ENCODE data around the gene NAV2.
A peak's percentile ranks its signal among the peaks of the same experiment; 100 is the strongest.

The NAV2 gene

DNA sequence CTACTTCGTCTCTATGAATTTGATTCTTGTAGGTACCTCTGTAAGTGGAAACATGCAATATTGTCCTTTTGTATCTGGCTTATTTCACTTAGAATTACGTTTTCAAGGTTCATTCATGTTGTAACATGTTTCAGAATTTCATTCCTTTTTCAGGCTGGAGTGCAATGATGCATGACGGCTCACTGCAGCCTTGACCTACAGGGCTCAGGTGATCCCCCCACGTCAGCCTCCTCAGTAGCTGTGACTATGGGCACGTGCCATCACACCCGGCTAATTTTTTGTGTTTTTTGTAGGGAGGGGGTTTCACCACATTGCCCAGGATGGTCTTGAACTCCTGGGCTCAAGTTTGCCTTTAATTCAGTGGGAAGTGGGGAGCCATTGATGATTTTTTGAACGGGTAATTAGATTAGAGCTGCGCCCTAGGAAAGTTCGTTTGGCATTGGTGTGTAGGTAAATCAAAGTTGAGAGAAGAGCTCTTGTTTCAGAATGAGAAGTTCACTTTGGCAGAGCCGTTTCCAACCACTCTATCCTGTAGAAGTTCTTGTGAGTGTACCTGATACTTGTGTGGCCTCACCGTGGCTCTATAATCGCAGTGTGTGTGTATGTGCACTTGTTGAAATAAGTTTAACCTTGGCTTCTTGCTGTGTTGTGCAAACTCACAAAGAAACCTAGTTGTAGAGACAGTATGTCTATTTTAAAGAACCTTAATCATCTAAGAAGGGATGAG lies 115.9 kb downstream of the NAV2 start:
- no peak overlapping the region for H3K4me3 ChIP-seq (ENCODE audit: low read depth, low read length)
- peak; percentile 71 for DNase-seq (ENCODE audit: low read depth)
- no peak for TF ChIP-seq CTCF (IDR thresholded peaks at IDR 0.05; ENCODE audit: insufficient read depth, low read depth, low read length, missing control alignments)

GRCh38 chr11:19829109-19829837 lies 116.6 kb downstream of the NAV2 start:
- no peak overlapping the region for H3K4me3 ChIP-seq (ENCODE audit: low read depth, low read length)
- no peak for TF ChIP-seq CTCF (IDR thresholded peaks at IDR 0.05; ENCODE audit: insufficient read depth, low read depth, low read length, missing control alignments)
- peak; percentile 5 for DNase-seq (ENCODE audit: low read depth)

- no peak for TF ChIP-seq CTCF (IDR thresholded peaks at IDR 0.05; ENCODE audit: insufficient read depth, low read depth, low read length, missing control alignments)
- no peak overlapping the region for H3K4me3 ChIP-seq (ENCODE audit: low read depth, low read length)
- DNase-seq (ENCODE audit: low read depth): no peak
These were observed 119.6 kb downstream of the NAV2 start for GRCh38 chr11:19832086-19832750.

DNA sequence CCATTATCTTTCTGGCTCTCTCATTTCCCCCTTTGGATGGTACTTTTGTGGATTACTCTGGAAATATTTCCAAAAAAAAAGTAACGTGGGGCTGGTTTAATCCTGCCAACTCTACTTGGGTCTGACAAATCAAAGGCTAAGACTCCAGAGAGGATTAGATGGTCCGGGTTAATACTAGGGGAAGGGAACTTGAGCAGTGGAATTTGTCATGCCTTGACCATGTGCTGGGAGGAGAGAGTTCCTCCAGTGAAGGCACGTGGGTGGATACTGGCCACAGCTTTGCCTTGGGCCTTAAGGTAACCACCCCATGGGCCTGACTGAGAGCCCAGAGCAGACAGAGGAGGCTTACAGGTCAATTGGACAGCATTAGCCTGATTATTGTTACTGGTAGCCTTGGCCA lies 120.3 kb downstream of the NAV2 start:
- no peak for DNase-seq (ENCODE audit: low read depth)
- no peak for TF ChIP-seq CTCF (IDR thresholded peaks at IDR 0.05; ENCODE audit: insufficient read depth, low read depth, low read length, missing control alignments)
- H3K4me3 ChIP-seq (ENCODE audit: low read depth, low read length): no peak overlapping the region

DNA sequence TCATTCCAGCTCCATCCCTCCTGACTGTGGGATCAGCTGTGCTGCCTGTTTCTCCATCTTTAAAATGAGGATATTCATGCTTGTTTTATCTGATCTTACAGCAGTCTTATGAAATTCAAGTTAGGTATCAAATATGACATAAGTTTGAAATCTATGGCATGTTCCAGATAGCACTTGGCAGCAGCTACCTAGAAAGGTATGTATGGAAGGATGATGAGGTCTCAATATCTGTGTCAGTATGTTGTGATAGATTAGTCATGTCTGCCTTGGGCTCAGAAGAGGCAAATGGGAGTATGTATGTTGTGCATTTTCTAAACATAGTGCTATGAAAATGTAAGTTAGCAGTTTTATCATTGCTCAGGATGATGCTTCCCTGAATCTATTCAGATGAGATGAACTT lies 122.1 kb downstream of the NAV2 start:
- no peak for DNase-seq (ENCODE audit: low read depth)
- H3K4me3 ChIP-seq (ENCODE audit: low read depth, low read length): no peak overlapping the region
- no peak for TF ChIP-seq CTCF (IDR thresholded peaks at IDR 0.05; ENCODE audit: insufficient read depth, low read depth, low read length, missing control alignments)

DNA sequence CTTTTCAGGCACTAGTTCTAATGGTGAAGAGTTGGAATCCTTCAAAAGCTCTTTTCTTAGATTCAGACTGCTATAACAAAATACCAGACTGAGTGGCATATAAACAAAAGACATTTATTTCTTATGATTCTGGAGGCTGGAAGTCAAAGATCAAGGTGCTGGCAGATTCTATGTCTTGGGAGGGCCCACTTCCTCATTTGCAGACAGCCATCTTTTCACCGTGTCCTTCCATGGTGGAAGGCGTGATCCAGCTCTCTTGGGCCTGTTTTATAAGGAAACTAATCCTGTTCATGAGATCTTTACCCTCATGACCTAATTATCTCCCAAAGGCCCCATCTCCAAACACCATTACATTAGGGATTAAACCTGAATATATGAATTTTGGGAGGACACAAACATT lies 124.0 kb downstream of the NAV2 start:
- no peak for DNase-seq (ENCODE audit: low read depth)
- no peak for TF ChIP-seq CTCF (IDR thresholded peaks at IDR 0.05; ENCODE audit: insufficient read depth, low read depth, low read length, missing control alignments)
- H3K4me3 ChIP-seq (ENCODE audit: low read depth, low read length): no peak overlapping the region
